DMS79 treated with DMSO at 0.1 percent for 48 hours (cell line): ENCODE results near the gene OAS3.
"Not testable (repeated sequence)": the region's sequence is repeated elsewhere in the genome, so short reads cannot be mapped to it uniquely, and the experiment has no call there.

Source experiments
- DNase-seq: peaks from one replicate; lab custom pipeline; 2025; lab: John Stamatoyannopoulos, UW

The OAS3 gene

GRCh38 chr12:112924986-112925385 is 13.3 kb upstream of the OAS3 start:
- DNase-seq, result no peak

GRCh38 chr12:112926416-112927033 is 11.7 kb upstream of the OAS3 start:
- not testable (repeated sequence) for DNase-seq

- no peak for DNase-seq
Observed at GRCh38 chr12:112927475-112927874, 10.8 kb upstream of the OAS3 start.

GRCh38 chr12:112927925-112928324 is 10.3 kb upstream of the OAS3 start:
- DNase-seq, result no peak

- no peak for DNase-seq
Observed at GRCh38 chr12:112928978-112929377, 9.3 kb upstream of the OAS3 start.

- no peak for DNase-seq
Observed at GRCh38 chr12:112929715-112930114, 8.6 kb upstream of the OAS3 start.

- no peak for DNase-seq
Observed at GRCh38 chr12:112930350-112930749, 7.9 kb upstream of the OAS3 start.

GRCh38 chr12:112932485-112933128 is 5.7 kb upstream of the OAS3 start:
- DNase-seq, result no peak

- no peak for DNase-seq
Observed at GRCh38 chr12:112933129-112933505, 5.2 kb upstream of the OAS3 start.

GRCh38 chr12:112936264-112936663 is 2.0 kb upstream of the OAS3 start:
- DNase-seq, result no peak

- DNase-seq, result no peak
Observed at GRCh38 chr12:112936927-112937326, 1.3 kb upstream of the OAS3 start.

- DNase-seq, result peak; percentile 6
Observed at GRCh38 chr12:112938751-112939150, 477 bp downstream of the OAS3 start.

- DNase-seq, result no peak
Observed at GRCh38 chr12:112939761-112940381, 1.6 kb downstream of the OAS3 start.

- DNase-seq, result no peak
Observed at GRCh38 chr12:112941528-112942335, 3.5 kb downstream of the OAS3 start.

GRCh38 chr12:112942572-112942971 is 4.3 kb downstream of the OAS3 start:
- no peak for DNase-seq

- no peak for DNase-seq
Observed at GRCh38 chr12:112944024-112944690, 5.9 kb downstream of the OAS3 start.

- no peak for DNase-seq
Observed at GRCh38 chr12:112945515-112945914, 7.2 kb downstream of the OAS3 start.

- DNase-seq, result no peak
Observed at GRCh38 chr12:112946236-112947000, 8.1 kb downstream of the OAS3 start.

GRCh38 chr12:112947314-112947713 is 9.0 kb downstream of the OAS3 start:
- DNase-seq, result no peak

GRCh38 chr12:112947761-112948160 is 9.5 kb downstream of the OAS3 start:
- no peak for DNase-seq

GRCh38 chr12:112948806-112949205 is 10.5 kb downstream of the OAS3 start:
- DNase-seq, result no peak
